Immature natural killer cell (primary cell): ENCODE data around the gene EIF3L. TPM values are rescaled to one million over a fixed set of nuclear protein-coding genes. Genes with fewer than 3 reads are reported as not detected.

ENCODE experiments used
- DNase-seq, 3 donors: peaks; one replicate each; pipeline ENCODE4 v3.0.0; 2022; ENCODE audit warnings: mixed read lengths in 1 of 3
- H3K27ac Mint-ChIP-seq, 6 donors: one replicate each; pipeline ENCODE4 v1.8.0; 2020; ENCODE audit warnings: mixed read lengths in 6 of 6, mild to moderate bottlenecking in 5 of 6, inconsistent platforms in 4 of 6, moderate library complexity in 3 of 6
- H3K27me3 Mint-ChIP-seq, 3 donors: one replicate each; pipeline ENCODE4 v1.8.0; 2020 to 2021; ENCODE audit warnings: low read depth in 3 of 3, mild to moderate bottlenecking in 3 of 3, mixed read lengths in 3 of 3, moderate library complexity in 3 of 3, inconsistent platforms in 1 of 3
- H3K36me3 Mint-ChIP-seq, 3 donors: one replicate each; pipeline ENCODE4 v1.8.0; 2020; ENCODE audit warnings: mixed read lengths in 3 of 3, inconsistent platforms in 2 of 3, mild to moderate bottlenecking in 2 of 3
- H3K4me1 Mint-ChIP-seq, 2 donors: one replicate each; pipeline ENCODE4 v1.8.0; 2020; ENCODE audit warnings: inconsistent platforms in 2 of 2, mild to moderate bottlenecking in 2 of 2, mixed read lengths in 2 of 2, moderate library complexity in 1 of 2
- H3K4me3 Mint-ChIP-seq, 5 donors: one replicate each; pipeline ENCODE4 v1.8.0; 2020; ENCODE audit warnings: mild to moderate bottlenecking in 5 of 5, mixed read lengths in 5 of 5, inconsistent platforms in 3 of 5, moderate library complexity in 3 of 5
- H3K9me3 Mint-ChIP-seq, 6 donors: one replicate each; pipeline ENCODE4 v1.8.0; 2020; ENCODE audit warnings: mild to moderate bottlenecking in 6 of 6, mixed read lengths in 6 of 6, inconsistent platforms in 4 of 6, moderate library complexity in 3 of 6
- polyA plus RNA-seq, 3 donors: library from polyadenylated mRNA; unstranded; fragments of 300-500 nt; fragmentation: Illumina TruSeq; gene quantifications; one replicate each; pipeline ENCODE4 v1.2.3, GENCODE V29; 2021

Gene EIF3L
- polyA plus RNA-seq, 3 donors from 2014 or later = 167 to 215 (median 185) TPM

GRCh38 chr22:37924386-37925065, 75.3 kb downstream of the EIF3L start:
- no peak for DNase-seq
- no peak overlapping the region for H3K4me3 Mint-ChIP-seq
- no peaks in the 10 kb centered on the region for H3K9me3 Mint-ChIP-seq
- no peak overlapping the region for H3K27ac Mint-ChIP-seq
- H3K27me3 Mint-ChIP-seq = peaks cover 0 to 4% (median 3%) of the 10 kb centered on the region in 3 donors
- peaks cover 7% of the 10 kb centered on the region in 2 donors for H3K4me1 Mint-ChIP-seq
- H3K36me3 Mint-ChIP-seq = peaks cover 4 to 16% (median 5%) of the 10 kb centered on the region in 3 donors

- H3K9me3 Mint-ChIP-seq = no peaks in the 10 kb centered on the region
Measured at GRCh38 chr22:37925330-37925729, 76.1 kb downstream of the EIF3L start.

GRCh38 chr22:37925767-37926166, 76.5 kb downstream of the EIF3L start:
- Mint-ChIP-seq H3K4me1 (peaks cover 0 to 2% of the 10 kb centered on the region in 2 donors), H3K9me3 (no peaks in the 10 kb centered on the region), H3K27ac (no peak overlapping the region), H3K36me3 (peaks cover 0 to 12% (median 5%) of the 10 kb centered on the region in 3 donors), H3K4me3 (no peak overlapping the region), H3K27me3 (peaks cover 0 to 4% (median 2%) of the 10 kb centered on the region in 3 donors)
- DNase-seq = no peak

More at GRCh38 chr22:37925330-37925729, 76.1 kb downstream of the EIF3L start:
- Mint-ChIP-seq H3K27me3 (peaks cover 0 to 3% (median 2%) of the 10 kb centered on the region in 3 donors), H3K4me1 (peaks cover under 1 to 2% of the 10 kb centered on the region in 2 donors), H3K27ac (peak overlapping the region in 1 of 6 donors; percentile 50), H3K36me3 (peaks cover 0 to 12% (median 5%) of the 10 kb centered on the region in 3 donors), H3K4me3 (no peak overlapping the region)
- no peak for DNase-seq

GRCh38 chr22:37926358-37926757, 77.1 kb downstream of the EIF3L start:
- H3K4me3 Mint-ChIP-seq = no peak overlapping the region
- H3K27ac Mint-ChIP-seq = no peak overlapping the region
- DNase-seq = no peak
- peaks cover 0 to 2% of the 10 kb centered on the region in 2 donors for H3K4me1 Mint-ChIP-seq
- H3K27me3 Mint-ChIP-seq = peaks cover 0 to 4% (median 2%) of the 10 kb centered on the region in 3 donors
- H3K36me3 Mint-ChIP-seq = peaks cover 0 to 12% (median 5%) of the 10 kb centered on the region in 3 donors
- H3K9me3 Mint-ChIP-seq = no peaks in the 10 kb centered on the region

GRCh38 chr22:37926771-37927636, 77.8 kb downstream of the EIF3L start:
- peaks cover 0 to 4% (median 2%) of the 10 kb centered on the region in 3 donors for H3K27me3 Mint-ChIP-seq

GRCh38 chr22:37927637-37927936, 78.4 kb downstream of the EIF3L start:
- H3K27me3 Mint-ChIP-seq = peaks cover 0 to 4% (median 2%) of the 10 kb centered on the region in 3 donors
- DNase-seq = no peak

More at GRCh38 chr22:37926771-37927636, 77.8 kb downstream of the EIF3L start:
- H3K36me3 Mint-ChIP-seq = peaks cover 0 to 13% (median 6%) of the 10 kb centered on the region in 3 donors
- H3K27ac Mint-ChIP-seq = no peak overlapping the region
- H3K9me3 Mint-ChIP-seq = no peaks in the 10 kb centered on the region
- no peak for DNase-seq
- H3K4me3 Mint-ChIP-seq = no peak overlapping the region
- peaks cover 0 to 2% of the 10 kb centered on the region in 2 donors for H3K4me1 Mint-ChIP-seq

GRCh38 chr22:37929390-37929789, 80.2 kb downstream of the EIF3L start:
- DNase-seq = no peak
- no peak overlapping the region for H3K4me3 Mint-ChIP-seq
- peaks cover 0 to 3% (median 0%) of the 10 kb centered on the region in 3 donors for H3K27me3 Mint-ChIP-seq
- no peak overlapping the region for H3K27ac Mint-ChIP-seq
- H3K4me1 Mint-ChIP-seq = peaks cover 8 to 10% of the 10 kb centered on the region in 2 donors
- peaks cover 0 to 9% (median 8%) of the 10 kb centered on the region in 3 donors for H3K36me3 Mint-ChIP-seq
- H3K9me3 Mint-ChIP-seq = no peaks in the 10 kb centered on the region

More at GRCh38 chr22:37927637-37927936, 78.4 kb downstream of the EIF3L start:
- Mint-ChIP-seq H3K36me3 (peaks cover 0 to 15% (median 8%) of the 10 kb centered on the region in 3 donors), H3K4me1 (peaks cover 0 to 2% of the 10 kb centered on the region in 2 donors), H3K9me3 (no peaks in the 10 kb centered on the region), H3K27ac (no peak overlapping the region), H3K4me3 (no peak overlapping the region)

- no peak overlapping the region for H3K4me3 Mint-ChIP-seq
- no peak for DNase-seq
- H3K4me1 Mint-ChIP-seq = peaks cover 8 to 10% of the 10 kb centered on the region in 2 donors
- H3K9me3 Mint-ChIP-seq = no peaks in the 10 kb centered on the region
- H3K27ac Mint-ChIP-seq = peak overlapping the region in 1 of 6 donors; percentile 23
- H3K36me3 Mint-ChIP-seq = peaks cover 0 to 9% (median 8%) of the 10 kb centered on the region in 3 donors
- peaks cover 0 to 3% (median 0%) of the 10 kb centered on the region in 3 donors for H3K27me3 Mint-ChIP-seq
Measured at GRCh38 chr22:37930270-37930951, 81.2 kb downstream of the EIF3L start.

GRCh38 chr22:37930952-37931440, 81.8 kb downstream of the EIF3L start:
- peaks cover 0 to 9% (median 8%) of the 10 kb centered on the region in 3 donors for H3K36me3 Mint-ChIP-seq
- H3K27me3 Mint-ChIP-seq = peaks cover 0 to 3% (median 0%) of the 10 kb centered on the region in 3 donors
- H3K4me3 Mint-ChIP-seq = no peak overlapping the region
- DNase-seq = no peak
- H3K9me3 Mint-ChIP-seq = no peaks in the 10 kb centered on the region
- H3K27ac Mint-ChIP-seq = peak overlapping the region in 1 of 6 donors; percentile 32
- peaks cover 8 to 10% of the 10 kb centered on the region in 2 donors for H3K4me1 Mint-ChIP-seq

- H3K36me3 Mint-ChIP-seq = peaks cover 0 to 9% (median 8%) of the 10 kb centered on the region in 3 donors
- no peaks in the 10 kb centered on the region for H3K9me3 Mint-ChIP-seq
- H3K4me3 Mint-ChIP-seq = no peak overlapping the region
- no peak for DNase-seq
- H3K27ac Mint-ChIP-seq = no peak overlapping the region
- peaks cover 0 to 3% (median 0%) of the 10 kb centered on the region in 3 donors for H3K27me3 Mint-ChIP-seq
- peaks cover 8 to 10% of the 10 kb centered on the region in 2 donors for H3K4me1 Mint-ChIP-seq
Measured at GRCh38 chr22:37931893-37932389, 82.7 kb downstream of the EIF3L start.

GRCh38 chr22:37932401-37932800, 83.2 kb downstream of the EIF3L start:
- H3K4me3 Mint-ChIP-seq = no peak overlapping the region
- H3K27ac Mint-ChIP-seq = no peak overlapping the region
- peaks cover 0 to 3% (median 0%) of the 10 kb centered on the region in 3 donors for H3K27me3 Mint-ChIP-seq
- H3K4me1 Mint-ChIP-seq = peaks cover 8 to 10% of the 10 kb centered on the region in 2 donors
- no peaks in the 10 kb centered on the region for H3K9me3 Mint-ChIP-seq
- DNase-seq = no peak
- H3K36me3 Mint-ChIP-seq = peaks cover 0 to 9% (median 8%) of the 10 kb centered on the region in 3 donors

GRCh38 chr22:37932821-37933578, 83.8 kb downstream of the EIF3L start:
- peak overlapping the region in 1 of 6 donors; percentile 28 for H3K27ac Mint-ChIP-seq
- peaks cover 8 to 10% of the 10 kb centered on the region in 2 donors for H3K4me1 Mint-ChIP-seq
- peaks cover 0 to 13% (median 11%) of the 10 kb centered on the region in 3 donors for H3K36me3 Mint-ChIP-seq

More at GRCh38 chr22:37932821-37933578, 83.8 kb downstream of the EIF3L start:
- no peak for DNase-seq
- Mint-ChIP-seq H3K27me3 (peaks cover 0 to 3% (median 0%) of the 10 kb centered on the region in 3 donors), H3K4me3 (no peak overlapping the region), H3K9me3 (no peaks in the 10 kb centered on the region)
